ENCODE results near the gene NBAS. TPM values are rescaled to one million over a fixed set of nuclear protein-coding genes. Genes with fewer than 3 reads are reported as not detected.

NBAS gene
- total and polyA plus RNA-seq, 2 of the 4 experiments (the other 2 are of a cell fraction), result 22.3 to 105 TPM

GRCh38 chr2:15238028-15238427, 323.1 kb downstream of the NBAS start:
- no peaks in the 10 kb centered on the region for H3K27me3 ChIP-seq (ENCODE audit: control insufficient read depth, insufficient read depth, low read length)
- POLR2A ChIA-PET (ENCODE audit: unreplicated experiment), result no interaction called here
- BruUV-seq (replicated peaks), result no TSS peak
- no peak overlapping the region for H3K14ac ChIP-seq (replicated peaks; ENCODE audit: low read depth, low read length)
- no peak overlapping the region for H2BK15ac ChIP-seq (ENCODE audit: low read depth, low read length)
- no peak overlapping the region for H2BK20ac ChIP-seq (ENCODE audit: low read depth, low read length)
- CTCF ChIA-PET, result no interaction called here
- H3K36me3 ChIP-seq (ENCODE audit: control insufficient read depth, insufficient read depth, low read length), result peaks cover 3% of the 10 kb centered on the region; the same call in 1 of the 2 replicates
- in situ Hi-C loops (cut with MboI; ENCODE audit: low sequenced_read_pairs), result no loop called here
- no peak overlapping the region for H3K4me2 ChIP-seq (ENCODE audit: low read depth, low read length)
- H2BK120ac ChIP-seq (ENCODE audit: low read depth, low read length), result no peak overlapping the region
- dilution Hi-C loops (cut with HindIII; ENCODE audit: low sequenced_read_pairs, unreplicated experiment), result no loop called here
- no peak overlapping the region for H2AK9ac ChIP-seq (replicated peaks; ENCODE audit: low read depth, low read length, poor library complexity)
- peaks cover 0 to 6% of the 10 kb centered on the region in 2 experiments; a peak in 2 of 4 replicates for H3K79me1 ChIP-seq (ENCODE audit: low read depth in 1 of 2, low read length in 2 of 2)
- H3K4ac ChIP-seq (ENCODE audit: low read depth, low read length), result no peak overlapping the region
- no peak overlapping the region for H2AK5ac ChIP-seq (ENCODE audit: low read depth, low read length)
- DNase-seq (no peak), ATAC-seq (ENCODE audit: low read depth) (no peak)
- no peak overlapping the region for H3K56ac ChIP-seq (ENCODE audit: extremely low read depth, insufficient read depth, low read length)
- no CpG with 5 or more reads among the region's 5 CpGs for WGBS, 2 experiments (ENCODE audit: extremely low coverage in 2 of 2, insufficient read length in 1 of 2)
- no peak overlapping the region for H4K5ac ChIP-seq (ENCODE audit: low read depth, low read length)
- H3K4me3 ChIP-seq (ENCODE audit: insufficient read depth, low read depth, low read length), result no peak overlapping the region
- H4K20me1 ChIP-seq (ENCODE audit: insufficient read depth, low read length), result no peaks in the 10 kb centered on the region
- no peak overlapping the region for H4K8ac ChIP-seq (ENCODE audit: low read depth in 2 of 2, low read length in 2 of 2)
- intact Hi-C loops (cut with micrococcal nuclease), result no loop called here
- H3K9me3 ChIP-seq (ENCODE audit: control insufficient read depth, insufficient read depth, low read length), result no peaks in the 10 kb centered on the region
- TF ChIP-seq RAD21 (IDR thresholded peaks at IDR 0.05; ENCODE audit: low read length), result no peak
- no peak for TF ChIP-seq BHLHE40 (IDR thresholded peaks at IDR 0.05; ENCODE audit: low read depth, low read length)
- TF ChIP-seq SMC3 (IDR thresholded peaks at IDR 0.05; ENCODE audit: low read depth, low read length), result no peak
- no peak for TF ChIP-seq MAZ (IDR thresholded peaks at IDR 0.05; ENCODE audit: borderline replicate concordance, low read depth, low read length)
- TF ChIP-seq CHD1 (IDR thresholded peaks at IDR 0.05; ENCODE audit: low read depth, low read length), result no peak
- TF ChIP-seq FOS (IDR thresholded peaks at IDR 0.05; ENCODE audit: low read depth, low read length), result no peak
- no peak for TF ChIP-seq MAFK (IDR thresholded peaks at IDR 0.05; ENCODE audit: low read depth, low read length)
- no peak for TF ChIP-seq MXI1 (IDR thresholded peaks at IDR 0.05; ENCODE audit: borderline replicate concordance, low read depth, low read length)
- TF ChIP-seq RFX5 (IDR thresholded peaks at IDR 0.05; ENCODE audit: low read depth, low read length), result no peak
- H3K23ac ChIP-seq (ENCODE audit: low read depth, low read length), result no peak overlapping the region
- no peak overlapping the region for H3K9ac ChIP-seq (ENCODE audit: low read depth, low read length)
- H3K9me1 ChIP-seq (ENCODE audit: insufficient read depth, low read length), result peaks cover 5% of the 10 kb centered on the region; the same call in 1 of the 2 replicates
- no peak overlapping the region for H3K18ac ChIP-seq (ENCODE audit: low read depth, low read length)
- H3K4me1 ChIP-seq (ENCODE audit: control insufficient read depth, insufficient read depth, low read length), result no peaks in the 10 kb centered on the region
- H3K27ac ChIP-seq (ENCODE audit: insufficient read depth, low read length), result no peak overlapping the region
- H4K91ac ChIP-seq (ENCODE audit: insufficient read depth, low read depth, low read length), result no peak overlapping the region
- no peak overlapping the region for H2AFZ ChIP-seq (replicated peaks; ENCODE audit: low read length, poor library complexity)
- no peak overlapping the region for H2BK5ac ChIP-seq (ENCODE audit: low read depth, low read length, poor library complexity, severe bottlenecking)

Measured in IMR-90 (cell line).